AG09309 (cell line): ENCODE data around the gene DUSP7.

Source experiments
- DNase-seq: peaks from one replicate; pipeline ENCODE4 v3.0.0-alpha.2; 2010; ENCODE audit warnings: low read depth
- H3K4me3 ChIP-seq: 2 replicates; pipeline ENCODE4 v1.5.1; 2011; ENCODE audit warnings: mild to moderate bottlenecking, low read depth, low read length, moderate library complexity; ENCODE audit not compliant: control insufficient read depth
- TF ChIP-seq, protein P1 (sequence below): IDR thresholded peaks from 2 replicates; pipeline ENCODE4 v1.5.1; 2011; ENCODE audit warnings: mild to moderate bottlenecking, low read depth, low read length, inconsistent platforms; ENCODE audit not compliant: insufficient read depth, control insufficient read depth; ENCODE audit errors: missing control alignments

DUSP7 gene

DNA sequence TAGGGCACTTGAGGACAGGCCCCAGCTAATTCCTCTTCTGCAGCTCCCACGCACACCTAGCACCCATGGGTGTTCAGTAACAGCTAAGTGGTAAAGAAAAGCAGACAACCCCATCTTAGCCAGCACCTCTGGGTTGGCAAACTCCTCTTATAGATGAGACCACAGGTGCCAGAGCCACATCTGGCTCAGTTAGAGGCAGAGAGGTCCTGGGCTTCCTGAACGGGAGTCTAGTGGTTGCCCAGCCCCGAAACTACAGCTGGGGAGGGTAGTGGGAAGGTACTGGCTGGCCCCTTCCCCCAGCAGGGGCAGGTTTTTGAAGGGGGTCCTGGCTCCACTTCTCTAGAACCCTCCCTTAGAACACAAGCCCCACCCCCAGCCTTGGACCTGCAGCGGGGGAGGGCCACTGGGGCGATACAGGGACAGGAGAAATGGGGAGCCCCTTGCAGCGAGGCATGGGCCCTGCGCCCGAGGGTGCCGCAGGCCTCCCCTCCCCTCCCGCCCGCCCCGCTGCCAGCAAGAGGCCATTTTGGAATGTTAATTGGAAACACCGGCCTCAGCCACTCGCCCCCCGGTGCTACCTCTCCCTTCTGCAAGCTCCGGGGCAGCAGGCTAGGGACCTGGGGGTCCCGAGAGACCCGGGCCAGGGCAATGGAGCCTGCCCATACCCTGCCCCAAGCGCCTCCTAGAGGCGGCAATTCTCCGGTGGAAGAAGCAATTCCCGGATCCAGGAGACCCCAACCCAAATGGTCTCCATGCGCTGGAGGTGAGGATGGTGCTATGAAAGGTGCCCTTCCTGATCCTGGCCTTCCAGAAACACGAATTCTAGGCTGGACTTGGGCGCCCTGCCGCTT, 1.5 kb downstream of the DUSP7 start:
- DNase-seq: no peak
- H3K4me3 ChIP-seq: peak overlapping the region; percentile 84
- TF ChIP-seq, protein P1, sequence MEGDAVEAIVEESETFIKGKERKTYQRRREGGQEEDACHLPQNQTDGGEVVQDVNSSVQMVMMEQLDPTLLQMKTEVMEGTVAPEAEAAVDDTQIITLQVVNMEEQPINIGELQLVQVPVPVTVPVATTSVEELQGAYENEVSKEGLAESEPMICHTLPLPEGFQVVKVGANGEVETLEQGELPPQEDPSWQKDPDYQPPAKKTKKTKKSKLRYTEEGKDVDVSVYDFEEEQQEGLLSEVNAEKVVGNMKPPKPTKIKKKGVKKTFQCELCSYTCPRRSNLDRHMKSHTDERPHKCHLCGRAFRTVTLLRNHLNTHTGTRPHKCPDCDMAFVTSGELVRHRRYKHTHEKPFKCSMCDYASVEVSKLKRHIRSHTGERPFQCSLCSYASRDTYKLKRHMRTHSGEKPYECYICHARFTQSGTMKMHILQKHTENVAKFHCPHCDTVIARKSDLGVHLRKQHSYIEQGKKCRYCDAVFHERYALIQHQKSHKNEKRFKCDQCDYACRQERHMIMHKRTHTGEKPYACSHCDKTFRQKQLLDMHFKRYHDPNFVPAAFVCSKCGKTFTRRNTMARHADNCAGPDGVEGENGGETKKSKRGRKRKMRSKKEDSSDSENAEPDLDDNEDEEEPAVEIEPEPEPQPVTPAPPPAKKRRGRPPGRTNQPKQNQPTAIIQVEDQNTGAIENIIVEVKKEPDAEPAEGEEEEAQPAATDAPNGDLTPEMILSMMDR: peak; percentile 42

DNA sequence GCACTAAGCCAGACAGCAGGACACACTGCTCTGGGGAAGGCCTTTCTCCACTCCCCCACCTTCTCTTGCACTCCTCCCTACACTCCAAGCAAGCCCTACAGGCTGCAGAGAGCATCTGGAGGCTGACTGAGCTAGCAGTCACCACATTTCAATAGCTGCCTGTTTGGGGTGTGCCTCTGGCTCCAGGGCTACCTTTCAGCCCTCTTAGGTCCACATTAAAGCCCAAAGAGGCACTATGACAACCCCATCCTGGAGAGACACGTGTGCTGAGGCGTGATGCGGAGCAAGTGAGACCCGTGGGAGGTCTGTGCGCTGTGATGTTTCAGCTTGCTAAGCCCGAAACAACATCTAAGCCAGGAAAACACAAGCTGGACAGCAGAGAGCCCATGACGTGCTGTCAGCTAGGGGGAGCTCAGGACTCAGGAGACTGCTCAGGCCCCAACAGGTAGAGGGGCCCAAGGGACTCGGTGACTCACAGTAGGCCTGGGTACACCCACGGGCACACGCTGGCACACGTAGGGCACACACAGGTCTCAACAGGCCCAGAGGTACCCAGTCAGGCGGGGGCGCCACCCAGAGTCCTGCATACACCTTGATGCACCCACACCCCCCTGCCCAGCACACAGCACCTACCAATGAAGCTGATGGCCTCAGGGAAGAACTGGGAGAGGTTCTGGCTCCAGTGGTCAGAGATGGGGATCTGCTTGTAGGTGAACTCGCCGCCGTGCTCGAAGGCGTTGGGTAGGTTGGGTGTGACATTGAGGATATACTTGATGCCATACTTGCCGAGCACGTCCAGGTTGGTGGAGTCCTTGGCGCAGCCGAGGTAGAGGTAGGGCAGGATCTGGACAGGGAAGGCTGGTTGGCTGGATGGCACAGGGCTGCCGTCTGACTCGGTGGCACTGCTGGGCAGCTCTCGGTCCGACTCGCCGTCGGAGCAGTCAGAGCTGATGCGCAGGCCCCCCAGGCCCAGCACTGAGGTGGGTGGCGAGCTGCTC, 2.8 kb downstream of the DUSP7 start:
- no peak for DNase-seq
- TF ChIP-seq, protein P1: peak; percentile 49
- peak overlapping the region; percentile 84 for H3K4me3 ChIP-seq

DNA sequence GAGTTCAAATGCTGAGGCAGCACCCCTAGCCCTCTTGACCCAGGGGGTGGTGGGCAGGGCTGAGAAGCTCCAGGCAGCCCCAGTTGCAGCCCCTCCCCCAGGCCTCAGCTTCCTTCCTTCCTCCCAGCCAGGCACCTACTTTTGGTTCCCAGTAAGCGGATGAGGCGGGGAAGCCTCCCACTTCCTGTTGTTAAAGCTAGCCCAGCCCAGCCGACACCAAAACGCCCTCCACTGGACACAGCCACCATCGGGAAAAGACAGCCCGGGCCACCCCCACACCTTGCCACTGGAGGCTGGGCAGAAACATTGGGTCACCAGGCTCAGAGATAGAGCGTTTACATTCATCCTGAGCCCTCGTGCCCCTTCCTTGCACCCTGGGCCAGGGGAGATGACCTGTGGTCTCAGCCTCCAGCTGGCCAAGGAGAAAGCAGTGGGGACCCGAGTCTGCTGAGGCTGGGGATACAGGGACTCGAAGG, 3.5 kb downstream of the DUSP7 start:
- TF ChIP-seq, protein P1: peak; percentile 71
- peak overlapping the region; percentile 41 for H3K4me3 ChIP-seq
- peak; percentile 44 for DNase-seq

DNA sequence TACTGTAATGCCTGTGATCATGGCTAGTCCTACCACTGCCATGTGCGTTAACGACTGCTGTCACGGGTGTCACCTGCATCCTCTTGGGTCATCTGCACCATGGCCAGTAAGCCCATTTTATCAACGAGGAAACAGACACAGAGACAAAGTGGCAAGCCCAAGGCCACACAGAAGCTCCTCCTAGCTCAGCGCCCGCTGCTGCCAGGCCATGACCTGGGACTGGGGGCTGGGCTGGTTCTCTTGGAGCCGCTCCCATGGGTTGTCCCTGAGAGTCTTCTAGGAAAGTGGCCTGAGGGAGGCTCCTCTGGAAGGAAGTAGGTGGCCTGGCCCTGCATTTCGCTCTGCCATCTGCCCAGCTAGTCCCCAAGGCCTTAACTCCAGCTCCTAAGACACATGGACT, 4.9 kb downstream of the DUSP7 start:
- no peak overlapping the region for H3K4me3 ChIP-seq
- no peak for DNase-seq
- TF ChIP-seq, protein P1: no peak

DNA sequence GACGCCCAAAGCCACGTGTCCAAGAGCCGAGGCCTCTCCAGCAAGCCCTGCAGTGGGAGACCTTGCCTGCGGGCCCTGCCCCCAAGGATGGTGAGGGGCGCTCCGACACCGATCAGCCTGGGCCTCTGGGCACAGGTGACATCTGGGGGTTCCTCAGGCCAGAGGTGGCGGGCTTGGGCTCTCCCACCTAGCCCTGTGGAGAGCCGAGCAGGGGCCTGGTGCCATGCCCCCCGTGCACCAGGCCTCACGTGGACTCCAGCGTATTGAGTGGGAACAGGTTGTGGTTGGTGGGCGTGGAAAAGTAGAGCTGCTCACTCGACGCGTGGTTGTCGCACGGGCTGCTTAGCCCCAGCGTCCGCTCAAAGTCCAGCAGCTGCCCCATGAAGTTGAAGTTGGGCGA, 5.8 kb downstream of the DUSP7 start:
- TF ChIP-seq, protein P1: no peak
- H3K4me3 ChIP-seq: no peak overlapping the region
- DNase-seq: no peak

DNA sequence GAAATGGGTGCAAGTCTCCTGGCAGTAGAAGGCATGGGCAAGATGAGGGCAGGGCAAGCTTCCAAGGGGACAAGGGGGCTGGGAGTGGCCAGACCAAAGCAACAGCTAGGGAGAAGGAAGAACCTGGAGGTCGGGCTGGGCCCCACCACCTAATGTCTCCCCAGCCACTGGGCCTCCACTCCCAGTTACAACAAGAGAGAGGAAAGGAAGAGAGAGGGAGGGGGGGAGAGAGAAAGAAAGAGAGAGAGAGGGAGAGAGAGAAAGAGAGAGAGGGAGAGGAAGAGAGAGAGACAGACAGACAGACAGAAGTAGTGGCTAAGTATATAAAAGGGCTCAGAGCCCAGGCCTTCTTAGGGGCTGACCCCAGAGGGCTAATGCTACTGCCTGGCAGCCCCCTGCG, 6.9 kb downstream of the DUSP7 start:
- no peak for DNase-seq
- TF ChIP-seq, protein P1: no peak
- H3K4me3 ChIP-seq: no peak overlapping the region
